HG03095 (cell line): Measurements from ENCODE around the gene HTR5A.
"Not testable (repeated sequence)": the region's sequence is repeated elsewhere in the genome, so short reads cannot be mapped to it uniquely, and the experiment has no call there.

Experiments used
- ATAC-seq: cut with Tn5 transposase; IDR thresholded peaks from one replicate; pipeline ENCODE4 v1.9.1; 2021; ENCODE audit warnings: moderate library complexity; ENCODE audit not compliant: unreplicated experiment

Gene HTR5A

GRCh38 chr7:155069992-155070751, at the start of gene HTR5A:
Gene HTR5A, plus strand, starts transcription at chr7:155070324. Its CDS starts 576 bp downstream, at chr7:155070900.
- peak; percentile 98 for ATAC-seq

- no peak for ATAC-seq
Measured at GRCh38 chr7:155020996-155021395, 49.1 kb upstream of the HTR5A start.

- no peak for ATAC-seq
Measured at GRCh38 chr7:155021699-155022145, 48.4 kb upstream of the HTR5A start.

- no peak for ATAC-seq
Measured at GRCh38 chr7:155027879-155028278, 42.2 kb upstream of the HTR5A start.

GRCh38 chr7:155032978-155033377, 37.1 kb upstream of the HTR5A start:
- ATAC-seq = no peak

GRCh38 chr7:155034495-155034894, 35.6 kb upstream of the HTR5A start:
- ATAC-seq = not testable (repeated sequence)

GRCh38 chr7:155038335-155038734, 31.8 kb upstream of the HTR5A start:
- ATAC-seq = no peak

- no peak for ATAC-seq
Measured at GRCh38 chr7:155043756-155044155, 26.4 kb upstream of the HTR5A start.

- ATAC-seq = no peak
Measured at GRCh38 chr7:155048006-155048405, 22.1 kb upstream of the HTR5A start.

- no peak for ATAC-seq
Measured at GRCh38 chr7:155051355-155051754, 18.8 kb upstream of the HTR5A start.

GRCh38 chr7:155053002-155053401, 17.1 kb upstream of the HTR5A start:
- no peak for ATAC-seq

GRCh38 chr7:155054761-155055160, 15.4 kb upstream of the HTR5A start:
- ATAC-seq = no peak

GRCh38 chr7:155057076-155057475, 13.0 kb upstream of the HTR5A start:
- no peak for ATAC-seq

GRCh38 chr7:155058896-155059295, 11.2 kb upstream of the HTR5A start:
- no peak for ATAC-seq

- ATAC-seq = no peak
Measured at GRCh38 chr7:155059703-155060102, 10.4 kb upstream of the HTR5A start.

- no peak for ATAC-seq
Measured at GRCh38 chr7:155062411-155062810, 7.7 kb upstream of the HTR5A start.

GRCh38 chr7:155064186-155064585, 5.9 kb upstream of the HTR5A start:
- ATAC-seq = no peak

- no peak for ATAC-seq
Measured at GRCh38 chr7:155066417-155066950, 3.6 kb upstream of the HTR5A start.

GRCh38 chr7:155071121-155071651, 1.1 kb downstream of the HTR5A start:
- ATAC-seq = no peak

GRCh38 chr7:155071916-155072571, 1.9 kb downstream of the HTR5A start:
- no peak for ATAC-seq

- ATAC-seq = no peak
Measured at GRCh38 chr7:155073922-155074321, 3.8 kb downstream of the HTR5A start.

GRCh38 chr7:155084021-155084420, 13.9 kb downstream of the HTR5A start:
- ATAC-seq = no peak
